ENCODE data around the gene SNUPN. TPM values are rescaled to one million over a fixed set of nuclear protein-coding genes. Genes with fewer than 3 reads are reported as not detected.
A peak's percentile ranks its signal among the peaks of the same experiment; 100 is the strongest.

Gene SNUPN
- total and polyA plus RNA-seq, 2 of the 8 experiments (the other 6 are each of a cell fraction or from before 2014, with no cell fraction given): 13.3 to 28.2 TPM

GRCh38 chr15:75656813-75657212 is 31.3 kb upstream of the SNUPN start:
- H3K4me3 ChIP-seq (ENCODE audit: extremely low read depth in 1 of 4, insufficient read depth in 2 of 4, low read depth in 3 of 4, low read length in 4 of 4): no peak overlapping the region
- no peak overlapping the region for H2BK15ac ChIP-seq (ENCODE audit: low read length)
- no peak overlapping the region for H4K91ac ChIP-seq (replicated peaks; ENCODE audit: insufficient read length, low read length)
- H3K79me2 ChIP-seq (ENCODE audit: control insufficient read depth in 1 of 2, insufficient read depth in 2 of 2, low read length in 2 of 2): peaks cover 0 to 36% of the 10 kb centered on the region in 2 experiments; a peak in 1 of 4 replicates
- no peak overlapping the region for H2BK120ac ChIP-seq (replicated peaks; ENCODE audit: low read depth, low read length)
- H3K27me3 ChIP-seq (replicated peaks in 1 of 4; ENCODE audit: control insufficient read depth in 3 of 4, extremely low read depth in 1 of 4, insufficient read depth in 3 of 4, low read length in 3 of 4): no peaks in the 10 kb centered on the region
- no peak overlapping the region for H3K27ac ChIP-seq (ENCODE audit: low read depth, low read length)
- H3K9me3 ChIP-seq (ENCODE audit: insufficient read depth in 2 of 2, low read depth in 1 of 2, low read length in 1 of 2): no peaks in the 10 kb centered on the region
- H4K8ac ChIP-seq (ENCODE audit: extremely low read depth, insufficient read depth, low read length): no peak overlapping the region
- ChIA-PET POLR2A (ENCODE audit: partially characterized antibody) (interaction anchor here (1.6 kb wide), 1 partner anchor 16 kb away, joined by 3 read pairs; no protein-coding TSS in a partner anchor), CTCF (ENCODE audit: partially characterized antibody) (interaction anchor here (1.1 kb wide), 2 partner anchors 28 to 29 kb away, joined by 3 read pairs; no protein-coding TSS in a partner anchor)
- peaks cover 9% of the 10 kb centered on the region for H3K79me1 ChIP-seq (ENCODE audit: low read depth, low read length)
- no peak overlapping the region for H3K4me2 ChIP-seq (ENCODE audit: insufficient read depth in 1 of 2, low read depth in 2 of 2, low read length in 2 of 2)
- DNase-seq (ENCODE audit: low read depth in 1 of 2, low spot score in 2 of 2) (no peak), FAIRE-seq (no peak)
- H3K36me3 ChIP-seq (ENCODE audit: control insufficient read depth in 2 of 4, insufficient read depth in 4 of 4, low read length in 3 of 4): 0 out of 8 replicates have a peak, but pooled peaks cover 0 to 4% (median 0%) of the 10 kb centered on the region in 4 experiments
- WGBS, 2 experiments (ENCODE audit: extremely low coverage in 1 of 2, insufficient coverage in 1 of 2, insufficient read length in 1 of 2, insufficient replicate concordance in 2 of 2, low coverage in 1 of 2, low lambda C conversion rate in 2 of 2, missing lambda C conversion rate in 1 of 2): 91% methylated on average over 22 of the region's 22 CpGs; no CpG with 5 or more reads in 1 of the 2 experiments
- no peak overlapping the region for H2AK5ac ChIP-seq (ENCODE audit: low read depth, low read length)
- no peak overlapping the region for H2BK20ac ChIP-seq (ENCODE audit: low read length)
- no peak overlapping the region for H3K9ac ChIP-seq (replicated peaks in 1 of 4; ENCODE audit: extremely low read depth in 1 of 4, low read depth in 3 of 4, low read length in 3 of 4)
- no peak overlapping the region for H3K14ac ChIP-seq (ENCODE audit: insufficient read length)
- no peaks in the 10 kb centered on the region for H3K23me2 ChIP-seq (ENCODE audit: low read depth, low read length)
- no peak overlapping the region for H3K4ac ChIP-seq (replicated peaks; ENCODE audit: insufficient read length, low read depth, low read length)
- no peak overlapping the region for H4K5ac ChIP-seq (ENCODE audit: insufficient read length, low read depth, low read length)
- peak overlapping the region; percentile 39; the same call in 1 of the 2 replicates for H2BK5ac ChIP-seq (ENCODE audit: low read depth, low read length)
- peaks cover 0 to 14% (median 6%) of the 10 kb centered on the region in 4 experiments; a peak in 6 of 7 replicates for H3K4me1 ChIP-seq (replicated peaks in 1 of 4; ENCODE audit: control insufficient read depth in 3 of 4, insufficient read depth in 4 of 4, low read length in 3 of 4)
- H2AFZ ChIP-seq (ENCODE audit: low read length): no peak overlapping the region
- H2BK12ac ChIP-seq (ENCODE audit: low read depth, low read length): no peak overlapping the region
- no peak overlapping the region for H3K56ac ChIP-seq (replicated peaks; ENCODE audit: insufficient read length, low read depth, low read length)
- peaks cover 9 to 29% of the 10 kb centered on the region in 2 experiments for H4K20me1 ChIP-seq (replicated peaks in 1 of 2; ENCODE audit: control insufficient read depth in 1 of 2, insufficient read depth in 2 of 2, low read length in 2 of 2)
- H3K18ac ChIP-seq (ENCODE audit: extremely low read depth, low read length): no peak overlapping the region
- H3K23ac ChIP-seq (ENCODE audit: insufficient read length): no peak overlapping the region
- TF ChIP-seq CBX8 (IDR thresholded peaks at IDR 0.05; ENCODE audit: borderline replicate concordance, low read depth, low read length) (no peak), ASH2L (IDR thresholded peaks at IDR 0.05; ENCODE audit: low read length) (no peak), GABPA (IDR thresholded peaks at IDR 0.05; ENCODE audit: borderline replicate concordance, insufficient read depth, low read length) (no peak), POLR2A (IDR thresholded peaks at IDR 0.05; ENCODE audit: control extremely low read depth in 1 of 2, low read depth in 2 of 2, low read length in 2 of 2) (no peak), TEAD4 (IDR thresholded peaks at IDR 0.05; ENCODE audit: low read depth, low read length) (no peak), CTCF (IDR thresholded peaks at IDR 0.05; ENCODE audit: control extremely low read depth in 1 of 3, insufficient read depth in 1 of 3, low read depth in 1 of 3, low read length in 3 of 3) (no peak), GTF2F1 (IDR thresholded peaks at IDR 0.05; ENCODE audit: borderline replicate concordance, low read depth, low read length) (no peak)

Measured in H1 (cell line).